Lung (tissue), 12 donors: ENCODE measurements around the gene AKAP6. TPM values are rescaled to one million over a fixed set of nuclear protein-coding genes. Genes with fewer than 3 reads are reported as not detected.

Experiments
- ATAC-seq: fragments of 200-7000 bp; cut with Tn5 transposase; one replicate; pipeline ENCODE4 v1.9.1; 2020; ENCODE audit warnings: moderate number of reproducible peaks; ENCODE audit not compliant: insufficient read depth, low FRiP score
- DNase-seq, 3 donors: peaks; one replicate each; pipeline ENCODE4 v3.0.0-alpha.2; 2013 to 2017
- H3K27ac ChIP-seq, 2 donors: one replicate each; pipeline ENCODE4 v1.5.1; 2013; ENCODE audit warnings: mild to moderate bottlenecking in 2 of 2, moderate library complexity in 2 of 2, control low read depth in 1 of 2, inconsistent platforms in 1 of 2, low read depth in 1 of 2, low read length in 1 of 2
- H3K27me3 ChIP-seq, 3 donors: one replicate each; pipeline ENCODE4 v1.5.1; 2013; ENCODE audit warnings: low read length in 2 of 3; ENCODE audit not compliant: control insufficient read depth in 3 of 3, insufficient read depth in 3 of 3
- H3K36me3 ChIP-seq, 4 donors: one replicate each; pipeline ENCODE4 v1.5.1; 2013; ENCODE audit warnings: low read length in 4 of 4, mild to moderate bottlenecking in 1 of 4, moderate library complexity in 1 of 4; ENCODE audit not compliant: control insufficient read depth in 4 of 4, insufficient read depth in 4 of 4
- H3K4me1 ChIP-seq, 5 donors: one replicate each; pipeline ENCODE4 v1.5.1; 2013; ENCODE audit warnings: low read length in 5 of 5, mild to moderate bottlenecking in 2 of 5, moderate library complexity in 1 of 5; ENCODE audit not compliant: control insufficient read depth in 5 of 5, insufficient read depth in 5 of 5
- H3K4me3 ChIP-seq: one replicate; pipeline ENCODE4 v1.5.1; 2013; ENCODE audit warnings: mild to moderate bottlenecking, control low read depth, moderate library complexity
- H3K9ac ChIP-seq, 2 donors: one replicate each; pipeline ENCODE4 v1.5.1; 2013; ENCODE audit warnings: low read length in 2 of 2, control low read depth in 1 of 2; ENCODE audit not compliant: insufficient read depth in 1 of 2
- H3K9me3 ChIP-seq, 4 donors: one replicate each; pipeline ENCODE4 v1.5.1; 2013; ENCODE audit warnings: low read length in 3 of 4, mild to moderate bottlenecking in 1 of 4, moderate library complexity in 1 of 4; ENCODE audit not compliant: control insufficient read depth in 4 of 4, insufficient read depth in 3 of 4
- CTCF ChIP-seq: IDR thresholded peaks from 2 replicates; pipeline ENCODE4 v1.5.1; 2012; ENCODE audit warnings: mild to moderate bottlenecking; ENCODE audit errors: control extremely low read depth, extremely low read depth
- WGBS, 2 donors: extraction: QIAGEN DNeasy Blood & Tissue Kit; methylation state at CpG; one replicate each; pipeline ENCODE4 v1.1.7; 2013; 5-methylcytosine and 5-hydroxymethylcytosine counted together
- polyA plus RNA-seq, 2 donors: library from polyadenylated mRNA; stranded (reverse); fragments of 200-250 nt; gene quantifications; one replicate each; pipeline ENCODE4 v1.2.1, GENCODE V29; 2013
- total RNA-seq, 2 donors: library from RNA; depleted of rRNA in 1 of 2; stranded (reverse); fragments of >200 nt in 1 of 2; gene quantifications; one replicate each; pipeline ENCODE4 v1.2.1, GENCODE V29; 2014 to 2021
- donor health status: control.
- donor health status: control.
- donor health status: Bipolar disorder and iron deficiency.
- donor health status: healthy.
- donor health status: DM: yes; HTN: yes; CAD: no.

AKAP6 gene
- total and polyA plus RNA-seq, 4 donors: 1.5 to 27.1 (median 7.7) TPM

GRCh38 chr14:32618991-32619390, 289.9 kb downstream of the AKAP6 start:
- 92 to 94% methylated on average over 3 of the region's 3 CpGs for WGBS, 2 donors

GRCh38 chr14:32620303-32620702, 291.2 kb downstream of the AKAP6 start:
- WGBS, 2 donors: 83 to 92% methylated on average over 2 of the region's 2 CpGs
- H3K4me1 ChIP-seq: peaks cover 0 to 11% (median 0%) of the 10 kb centered on the region in 5 donors
- H3K27ac ChIP-seq: no peak overlapping the region
- DNase-seq: no peak
- H3K27me3 ChIP-seq: no peaks in the 10 kb centered on the region
- TF ChIP-seq CTCF: no peak
- H3K9ac ChIP-seq: no peak overlapping the region
- H3K36me3 ChIP-seq: peaks cover 0 to 2% (median 0%) of the 10 kb centered on the region in 4 donors
- no peaks in the 10 kb centered on the region for H3K9me3 ChIP-seq
- no peak for ATAC-seq
- H3K4me3 ChIP-seq: no peak overlapping the region

More at GRCh38 chr14:32618991-32619390, 289.9 kb downstream of the AKAP6 start:
- DNase-seq (no peak), ATAC-seq (no peak)
- Histone ChIP-seq H3K27me3 (no peaks in the 10 kb centered on the region), H3K36me3 (peaks cover 0 to 4% (median 0%) of the 10 kb centered on the region in 4 donors), H3K9ac (no peak overlapping the region), H3K4me3 (no peak overlapping the region), H3K4me1 (peaks cover 0 to 11% (median 0%) of the 10 kb centered on the region in 5 donors), H3K27ac (no peak overlapping the region), H3K9me3 (no peaks in the 10 kb centered on the region)
- no peak for TF ChIP-seq CTCF

DNA sequence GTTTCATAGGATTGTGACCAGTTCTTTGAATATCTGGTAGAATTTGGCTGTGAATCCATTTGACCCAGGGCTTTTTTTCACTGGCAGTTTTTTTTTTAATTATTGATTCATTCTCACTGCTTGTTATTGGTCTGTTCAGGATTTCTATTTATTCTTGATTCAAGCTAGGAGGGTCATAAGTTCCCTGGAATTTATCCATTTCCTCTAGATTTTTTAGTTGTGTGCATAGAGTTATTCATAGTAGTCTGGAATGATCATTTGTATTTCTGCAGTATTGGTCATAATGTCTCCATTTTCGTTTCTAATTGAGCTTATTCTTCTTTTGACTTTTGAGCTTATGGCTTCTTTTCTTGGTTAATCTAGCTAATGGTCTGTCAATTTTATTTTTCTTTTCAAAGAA, 291.6 kb downstream of the AKAP6 start:
- H3K27ac ChIP-seq: no peak overlapping the region
- H3K4me3 ChIP-seq: no peak overlapping the region
- TF ChIP-seq CTCF: no peak
- WGBS, 2 donors: 78 to 83% methylated on average over 1 of the region's 1 CpG
- DNase-seq (no peak), ATAC-seq (no peak)
- H3K27me3 ChIP-seq: no peaks in the 10 kb centered on the region
- no peak overlapping the region for H3K9ac ChIP-seq
- H3K36me3 ChIP-seq: peaks cover 0 to 4% (median 0%) of the 10 kb centered on the region in 4 donors
- no peaks in the 10 kb centered on the region for H3K9me3 ChIP-seq
- H3K4me1 ChIP-seq: peaks cover 0 to 12% (median 0%) of the 10 kb centered on the region in 5 donors

DNA sequence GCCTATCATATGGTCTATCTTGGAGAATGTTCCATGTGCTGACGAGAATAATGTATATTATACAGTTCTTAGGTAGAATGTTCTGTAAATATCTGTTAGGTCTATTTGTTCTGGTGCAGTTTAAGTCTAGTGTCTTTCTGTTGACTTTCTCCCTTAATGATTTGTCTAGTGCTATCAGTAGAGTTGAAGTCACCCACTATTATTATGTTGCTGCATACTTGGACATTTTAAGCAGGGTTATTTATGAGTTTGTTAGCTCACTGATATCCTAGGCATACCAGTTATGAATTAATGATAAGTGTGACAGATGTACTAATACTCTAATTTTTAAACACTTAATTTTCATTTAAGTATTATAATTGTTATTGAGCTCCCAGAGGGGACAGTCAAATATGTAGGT, 292.5 kb downstream of the AKAP6 start:
- Histone ChIP-seq H3K36me3 (peaks cover 0 to 3% (median 0%) of the 10 kb centered on the region in 4 donors), H3K9me3 (no peaks in the 10 kb centered on the region), H3K27ac (no peak overlapping the region), H3K9ac (no peak overlapping the region), H3K4me3 (no peak overlapping the region), H3K27me3 (no peaks in the 10 kb centered on the region), H3K4me1 (peaks cover 0 to 16% (median 0%) of the 10 kb centered on the region in 5 donors)
- WGBS, 2 donors: 77 to 91% methylated on average over 1 of the region's 1 CpG
- ATAC-seq: no peak
- no peak for TF ChIP-seq CTCF
- DNase-seq: no peak
